Liver (tissue), 9 donors: Measurements from ENCODE around the gene KIF21A. TPM values are rescaled to one million over a fixed set of nuclear protein-coding genes. Genes with fewer than 3 reads are reported as not detected.

Source experiments
- DNase-seq: peaks from one replicate; pipeline ENCODE4 v3.0.0-alpha.2; 2017; ENCODE audit warnings: low spot score
- H3K27ac ChIP-seq, 2 donors: one replicate each; pipeline ENCODE4 v1.7.0; 2013; ENCODE audit warnings: inconsistent platforms in 2 of 2, low read length in 2 of 2, control low read depth in 1 of 2, low read depth in 1 of 2, mild to moderate bottlenecking in 1 of 2
- H3K27me3 ChIP-seq, 4 donors: one replicate each; pipeline versions ENCODE4 v1.6.1 to v1.7.0; 2013; ENCODE audit warnings: low read length in 3 of 4, inconsistent platforms in 1 of 4, mild to moderate bottlenecking in 1 of 4, moderate library complexity in 1 of 4; ENCODE audit not compliant: control insufficient read depth in 4 of 4, insufficient read depth in 4 of 4
- H3K36me3 ChIP-seq, 4 donors: one replicate each; pipeline versions ENCODE4 v1.6.1 to v1.7.0; 2013; ENCODE audit warnings: low read length in 3 of 4, mild to moderate bottlenecking in 3 of 4, low read depth in 1 of 4, moderate library complexity in 1 of 4; ENCODE audit not compliant: control insufficient read depth in 4 of 4, insufficient read depth in 3 of 4
- H3K4me1 ChIP-seq, 4 donors: one replicate each; pipeline versions ENCODE4 v1.6.1 to v1.7.0; 2013; ENCODE audit warnings: low read length in 3 of 4, mild to moderate bottlenecking in 3 of 4, moderate library complexity in 1 of 4; ENCODE audit not compliant: control insufficient read depth in 4 of 4, insufficient read depth in 4 of 4
- H3K4me3 ChIP-seq, 3 donors: one replicate each; pipeline versions ENCODE4 v1.6.1 to v1.7.0; 2013; ENCODE audit warnings: low read length in 3 of 3, control low read depth in 1 of 3, low read depth in 1 of 3, mild to moderate bottlenecking in 1 of 3
- H3K9ac ChIP-seq, 2 donors: one replicate each; pipeline ENCODE4 v1.7.0; 2013; ENCODE audit warnings: low read length in 2 of 2, mild to moderate bottlenecking in 2 of 2, moderate library complexity in 2 of 2, control low read depth in 1 of 2, low read depth in 1 of 2
- H3K9me3 ChIP-seq, 4 donors: one replicate each; pipeline versions ENCODE4 v1.6.1 to v1.7.0; 2013; ENCODE audit warnings: low read length in 3 of 4; ENCODE audit not compliant: control insufficient read depth in 4 of 4
- EGR1 ChIP-seq, 2 donors: IDR thresholded peaks; 2 replicates each; pipeline ENCODE4 v1.6.1; 2016 to 2018; ENCODE audit warnings: antibody characterized with exemption in 2 of 2, low read depth in 2 of 2
- FOXA2 ChIP-seq: IDR thresholded peaks from 2 replicates; pipeline ENCODE4 v1.6.1; 2016; ENCODE audit warnings: antibody characterized with exemption
- GABPA ChIP-seq, 2 donors: IDR thresholded peaks in 1 of 2; conservative IDR thresholded peaks in 1 of 2; 2 replicates each; pipeline ENCODE4 v1.6.1; 2016; ENCODE audit warnings: antibody characterized with exemption in 2 of 2, mild to moderate bottlenecking in 1 of 2, moderate library complexity in 1 of 2
- HNF4G ChIP-seq: IDR thresholded peaks from 2 replicates; pipeline ENCODE4 v1.6.1; 2016; ENCODE audit warnings: antibody characterized with exemption
- NR2F2 ChIP-seq: IDR thresholded peaks from 2 replicates; pipeline ENCODE4 v1.6.1; 2016; ENCODE audit warnings: antibody characterized with exemption
- RAD21 ChIP-seq, 2 donors: IDR thresholded peaks; 2 replicates each; pipeline ENCODE4 v1.6.1; 2016; ENCODE audit warnings: antibody characterized with exemption in 2 of 2, mild to moderate bottlenecking in 2 of 2
- RXRA ChIP-seq, 2 donors: IDR thresholded peaks; 2 replicates each; pipeline ENCODE4 v1.6.1; 2017 to 2018; ENCODE audit warnings: antibody characterized with exemption in 2 of 2, mild to moderate bottlenecking in 1 of 2
- SP1 ChIP-seq: IDR thresholded peaks from 2 replicates; pipeline ENCODE4 v1.6.1; 2018; ENCODE audit warnings: antibody characterized with exemption, mild to moderate bottlenecking
- TAF1 ChIP-seq: conservative IDR thresholded peaks from 2 replicates; pipeline ENCODE4 v1.6.1; 2016; ENCODE audit warnings: antibody characterized with exemption, mild to moderate bottlenecking
- YY1 ChIP-seq: IDR thresholded peaks from 2 replicates; pipeline ENCODE4 v1.6.1; 2016; ENCODE audit warnings: antibody characterized with exemption, mild to moderate bottlenecking
- WGBS: extraction: QIAGEN DNeasy Blood & Tissue Kit; methylation state at CpG from one replicate; pipeline ENCODE4 v1.1.7; 2013; 5-methylcytosine and 5-hydroxymethylcytosine counted together
- polyA plus RNA-seq, 2 donors: library from polyadenylated mRNA; stranded (reverse) in 1 of 2; unstranded in 1 of 2; fragments of 200-250 nt in 1 of 2; fragments of >200 nt in 1 of 2; fragmentation: Nextera tagmentation in 1 of 2; extraction: Ambion mirVana in 1 of 2; gene quantifications; one replicate each; pipeline versions ENCODE4 v1.2.1 to v1.2.3, GENCODE V29; 2013 to 2015
- total RNA-seq, 2 donors: library from RNA; depleted of rRNA; stranded (reverse); fragments of >200 nt; gene quantifications; one replicate each; pipeline ENCODE4 v1.2.3, GENCODE V29; 2014
- TF ChIP-seq, protein P1 (sequence below): IDR thresholded peaks from 2 replicates; pipeline ENCODE4 v1.6.1; 2016; ENCODE audit warnings: antibody characterized with exemption
- TF ChIP-seq, protein P2 (sequence below): IDR thresholded peaks from 2 replicates; pipeline ENCODE4 v1.6.1; 2016; ENCODE audit warnings: antibody characterized with exemption
- TF ChIP-seq, protein P3 (sequence below): IDR thresholded peaks from 2 replicates; pipeline ENCODE4 v1.6.1; 2016; ENCODE audit warnings: antibody characterized with exemption
- TF ChIP-seq, protein P4 (sequence below): fragments of 150-350 bp; IDR thresholded peaks from 2 replicates; pipeline ENCODE4 v1.5.1; 2017; ENCODE audit warnings: improper control_type of control experiment, low read depth, low read length; ENCODE audit not compliant: missing input control
- donor health status: healthy.
- donor health status: healthy.
- donor health status: healthy.
- donor health status: healthy.
- donor health status: healthy.

Gene KIF21A
- total and polyA plus RNA-seq, 4 donors: 9.1 to 47.4 (median 21.0) TPM

GRCh38 chr12:39405580-39405979 is 37.3 kb downstream of the KIF21A start (continued):
- TF ChIP-seq, protein P1, sequence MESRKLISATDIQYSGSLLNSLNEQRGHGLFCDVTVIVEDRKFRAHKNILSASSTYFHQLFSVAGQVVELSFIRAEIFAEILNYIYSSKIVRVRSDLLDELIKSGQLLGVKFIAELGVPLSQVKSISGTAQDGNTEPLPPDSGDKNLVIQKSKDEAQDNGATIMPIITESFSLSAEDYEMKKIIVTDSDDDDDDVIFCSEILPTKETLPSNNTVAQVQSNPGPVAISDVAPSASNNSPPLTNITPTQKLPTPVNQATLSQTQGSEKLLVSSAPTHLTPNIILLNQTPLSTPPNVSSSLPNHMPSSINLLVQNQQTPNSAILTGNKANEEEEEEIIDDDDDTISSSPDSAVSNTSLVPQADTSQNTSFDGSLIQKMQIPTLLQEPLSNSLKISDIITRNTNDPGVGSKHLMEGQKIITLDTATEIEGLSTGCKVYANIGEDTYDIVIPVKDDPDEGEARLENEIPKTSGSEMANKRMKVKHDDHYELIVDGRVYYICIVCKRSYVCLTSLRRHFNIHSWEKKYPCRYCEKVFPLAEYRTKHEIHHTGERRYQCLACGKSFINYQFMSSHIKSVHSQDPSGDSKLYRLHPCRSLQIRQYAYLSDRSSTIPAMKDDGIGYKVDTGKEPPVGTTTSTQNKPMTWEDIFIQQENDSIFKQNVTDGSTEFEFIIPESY: no peak
- TF ChIP-seq YY1: no peak
- no peak for TF ChIP-seq NR2F2
- TF ChIP-seq GABPA (IDR thresholded peaks at IDR 0.05 in 1 of 2, conservative IDR thresholded peaks at IDR 0.05 in 1 of 2): no peak
- TF ChIP-seq EGR1 (IDR thresholded peaks at IDR 0.05; ENCODE audit: low read depth in 2 of 2): no peak
- TF ChIP-seq SP1: no peak
- TF ChIP-seq HNF4G: no peak
- TF ChIP-seq, protein P2, sequence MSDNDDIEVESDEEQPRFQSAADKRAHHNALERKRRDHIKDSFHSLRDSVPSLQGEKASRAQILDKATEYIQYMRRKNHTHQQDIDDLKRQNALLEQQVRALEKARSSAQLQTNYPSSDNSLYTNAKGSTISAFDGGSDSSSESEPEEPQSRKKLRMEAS: no peak
- TF ChIP-seq TAF1: no peak

DNA sequence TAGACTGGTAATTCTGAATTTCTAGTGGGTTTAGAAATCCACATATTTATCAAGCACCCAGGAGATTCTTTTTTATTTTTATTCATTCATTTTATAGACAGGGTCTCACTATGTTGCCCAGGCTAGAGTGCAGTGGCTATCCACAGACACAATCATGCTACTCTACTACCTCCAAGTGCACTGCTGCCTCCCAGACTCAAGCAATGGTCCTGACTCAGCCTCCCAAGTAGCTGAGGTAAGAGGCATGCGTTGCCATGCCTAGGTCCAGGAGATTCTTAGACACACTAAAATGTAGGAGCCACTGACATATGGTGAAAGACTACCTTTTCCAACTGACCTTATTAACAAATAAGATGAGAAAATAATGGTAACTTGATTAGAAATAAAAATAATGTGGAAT is 38.9 kb downstream of the KIF21A start:
- Histone ChIP-seq H3K9ac (no peak overlapping the region), H3K36me3 (no peaks in the 10 kb centered on the region), H3K27me3 (no peaks in the 10 kb centered on the region), H3K4me3 (no peak overlapping the region), H3K9me3 (no peaks in the 10 kb centered on the region), H3K4me1 (peaks cover 0 to 5% (median under 1%) of the 10 kb centered on the region in 4 donors), H3K27ac (no peak overlapping the region)
- TF ChIP-seq HNF4G: no peak
- TF ChIP-seq, protein P3, sequence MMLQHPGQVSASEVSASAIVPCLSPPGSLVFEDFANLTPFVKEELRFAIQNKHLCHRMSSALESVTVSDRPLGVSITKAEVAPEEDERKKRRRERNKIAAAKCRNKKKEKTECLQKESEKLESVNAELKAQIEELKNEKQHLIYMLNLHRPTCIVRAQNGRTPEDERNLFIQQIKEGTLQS: no peak
- no peak for DNase-seq
- WGBS: 97% methylated on average over 1 of the region's 1 CpG

DNA sequence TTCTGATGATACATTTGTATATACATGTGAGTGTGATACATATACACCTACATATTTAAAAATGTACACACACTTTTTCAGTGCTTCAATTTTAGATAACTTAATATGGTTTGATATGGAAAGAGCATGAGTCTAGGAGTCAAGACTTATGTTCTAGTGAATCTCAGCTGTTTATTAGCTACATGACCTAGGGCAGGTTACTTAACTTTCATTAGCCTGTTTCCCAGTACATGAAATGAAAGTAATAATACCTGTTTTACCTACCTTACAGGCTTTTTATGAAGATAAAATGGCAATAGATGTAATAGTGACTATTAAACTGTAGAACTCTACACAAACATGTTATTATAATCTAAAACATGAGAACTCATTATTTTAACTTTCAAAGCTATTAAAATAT is 39.5 kb downstream of the KIF21A start:
- H3K9me3 ChIP-seq: no peaks in the 10 kb centered on the region

More for the DNA sequence above, 39.5 kb downstream of the KIF21A start:
- H3K27ac ChIP-seq: no peak overlapping the region
- H3K4me1 ChIP-seq: peaks cover 0 to 5% (median under 1%) of the 10 kb centered on the region in 4 donors
- no peaks in the 10 kb centered on the region for H3K27me3 ChIP-seq
- H3K9ac ChIP-seq: no peak overlapping the region
- TF ChIP-seq, protein P4, sequence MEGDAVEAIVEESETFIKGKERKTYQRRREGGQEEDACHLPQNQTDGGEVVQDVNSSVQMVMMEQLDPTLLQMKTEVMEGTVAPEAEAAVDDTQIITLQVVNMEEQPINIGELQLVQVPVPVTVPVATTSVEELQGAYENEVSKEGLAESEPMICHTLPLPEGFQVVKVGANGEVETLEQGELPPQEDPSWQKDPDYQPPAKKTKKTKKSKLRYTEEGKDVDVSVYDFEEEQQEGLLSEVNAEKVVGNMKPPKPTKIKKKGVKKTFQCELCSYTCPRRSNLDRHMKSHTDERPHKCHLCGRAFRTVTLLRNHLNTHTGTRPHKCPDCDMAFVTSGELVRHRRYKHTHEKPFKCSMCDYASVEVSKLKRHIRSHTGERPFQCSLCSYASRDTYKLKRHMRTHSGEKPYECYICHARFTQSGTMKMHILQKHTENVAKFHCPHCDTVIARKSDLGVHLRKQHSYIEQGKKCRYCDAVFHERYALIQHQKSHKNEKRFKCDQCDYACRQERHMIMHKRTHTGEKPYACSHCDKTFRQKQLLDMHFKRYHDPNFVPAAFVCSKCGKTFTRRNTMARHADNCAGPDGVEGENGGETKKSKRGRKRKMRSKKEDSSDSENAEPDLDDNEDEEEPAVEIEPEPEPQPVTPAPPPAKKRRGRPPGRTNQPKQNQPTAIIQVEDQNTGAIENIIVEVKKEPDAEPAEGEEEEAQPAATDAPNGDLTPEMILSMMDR: no peak
- no peak for TF ChIP-seq RAD21 (IDR thresholded peaks at IDR 0.05)
- no peak for TF ChIP-seq SP1
- no peak for TF ChIP-seq YY1
- TF ChIP-seq, protein P1: no peak
- TF ChIP-seq, protein P3: no peak
- TF ChIP-seq HNF4G: no peak
- no peak for TF ChIP-seq RXRA (IDR thresholded peaks at IDR 0.05)
- no peak for TF ChIP-seq FOXA2
- no peak for TF ChIP-seq EGR1 (IDR thresholded peaks at IDR 0.05; ENCODE audit: low read depth in 2 of 2)
- TF ChIP-seq, protein P2: no peak
- H3K36me3 ChIP-seq: no peaks in the 10 kb centered on the region
- H3K4me3 ChIP-seq: no peak overlapping the region
- no peak for DNase-seq
